ENCODE results near the gene TMEM207. TPM values are rescaled to one million over a fixed set of nuclear protein-coding genes. Genes with fewer than 3 reads are reported as not detected.

TMEM207 gene
- total RNA-seq, 1 experiment from 2014 or later = not detected

GRCh38 chr3:190384309-190384756 is 65.4 kb downstream of the TMEM207 start:
- Histone ChIP-seq H3K27me3 (no peaks in the 10 kb centered on the region), H3K27ac (no peak overlapping the region), H3K4me1 (no peaks in the 10 kb centered on the region), H3K36me3 (no peaks in the 10 kb centered on the region), H3K9me3 (replicated peaks) (no peaks in the 10 kb centered on the region), H3K4me3 (no peak overlapping the region)
- DNase-seq = peak in 1 of 2 experiments; percentile 13

GRCh38 chr3:190382082-190382481 is 67.6 kb downstream of the TMEM207 start:
- Histone ChIP-seq H3K27ac (no peak overlapping the region), H3K4me1 (no peaks in the 10 kb centered on the region)
- DNase-seq = no peak

DNA sequence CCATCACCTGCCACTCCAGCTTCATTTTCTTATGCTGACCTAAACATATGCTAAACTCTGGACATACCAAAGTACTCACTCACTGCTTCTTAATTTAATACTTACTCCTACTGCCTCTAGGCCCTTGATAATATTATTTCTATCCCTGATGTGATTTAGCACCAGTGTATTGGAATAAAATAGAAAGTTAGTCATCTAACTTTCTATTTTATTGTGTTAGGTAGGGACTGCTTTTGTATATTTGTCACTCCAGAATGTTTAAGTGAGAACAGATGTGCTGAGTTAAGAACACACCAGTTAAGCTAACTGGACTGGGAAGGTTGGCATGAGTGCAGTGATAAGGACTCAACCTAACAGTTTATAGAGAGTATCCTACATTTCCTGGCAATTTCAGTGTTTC is 68.3 kb downstream of the TMEM207 start:
- no peak for DNase-seq

More at GRCh38 chr3:190382082-190382481, 67.6 kb downstream of the TMEM207 start:
- Histone ChIP-seq H3K9me3 (replicated peaks) (no peaks in the 10 kb centered on the region), H3K27me3 (no peaks in the 10 kb centered on the region), H3K4me3 (no peak overlapping the region), H3K36me3 (no peaks in the 10 kb centered on the region)

DNA sequence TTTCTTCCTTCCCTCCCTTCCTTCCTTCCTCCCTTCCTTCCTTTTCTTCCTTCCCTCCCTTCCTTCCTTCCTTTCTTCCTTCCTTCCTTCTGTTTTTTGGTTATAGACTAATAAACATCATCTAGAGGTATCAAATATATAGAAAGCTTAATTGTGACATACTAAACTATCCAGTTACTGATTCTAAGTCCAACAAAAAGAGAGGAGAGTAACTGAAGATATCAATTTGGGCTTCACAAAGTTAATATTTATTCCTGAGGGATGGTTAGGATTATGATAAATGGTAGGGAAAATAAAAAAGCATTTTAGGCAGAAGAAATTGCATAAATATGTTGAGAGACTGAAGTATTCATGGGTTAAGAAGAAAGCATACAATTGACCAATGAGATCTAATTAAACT is 69.5 kb downstream of the TMEM207 start:
- no peak overlapping the region for H3K27ac ChIP-seq
- no peaks in the 10 kb centered on the region for H3K9me3 ChIP-seq (replicated peaks)
- no peak overlapping the region for H3K4me3 ChIP-seq
- H3K36me3 ChIP-seq = no peaks in the 10 kb centered on the region
- H3K27me3 ChIP-seq = no peaks in the 10 kb centered on the region
- DNase-seq = no peak
- H3K4me1 ChIP-seq = no peaks in the 10 kb centered on the region

More for the DNA sequence above, 68.3 kb downstream of the TMEM207 start:
- Histone ChIP-seq H3K9me3 (replicated peaks) (no peaks in the 10 kb centered on the region), H3K4me1 (no peaks in the 10 kb centered on the region), H3K27me3 (no peaks in the 10 kb centered on the region), H3K4me3 (no peak overlapping the region), H3K27ac (no peak overlapping the region), H3K36me3 (no peaks in the 10 kb centered on the region)

Other genes starting within 250 kb of the TMEM207 start
- gene CLDN1, start 127.5 kb downstream of the TMEM207 start, total RNA-seq (2014; rRNA removed; shearing (Covaris generic)) = 0.25 and 0.42 TPM in 2 replicates
- gene CLDN16, start 61.7 kb downstream of the TMEM207 start, total RNA-seq (2014; rRNA removed; shearing (Covaris generic)) = not detected in 2 replicates
- 5.8 and 6.8 TPM in 2 replicates for gene IL1RAP, start 64.2 kb upstream of the TMEM207 start, total RNA-seq (2014; rRNA removed; shearing (Covaris generic))

All from SJCRH30 (cell line).